PC-3 (cell line): ENCODE measurements around the gene ABCA12. TPM values are rescaled to one million over a fixed set of nuclear protein-coding genes. Genes with fewer than 3 reads are reported as not detected.
A peak's percentile ranks its signal among the peaks of the same experiment; 100 is the strongest.

Experiments used
- ATAC-seq: fragments of 200-7000 bp; cut with Tn5 transposase; 2 replicates; pipeline ENCODE4 v1.9.1; 2020; ENCODE audit warnings: mild to moderate bottlenecking, moderate library complexity
- BruUV-seq: library from RNA; stranded (reverse); fragments of 400-500 nt; replicated peaks from 2 replicates; lab custom pipeline; 2021; lab: Mats Ljungman, UMichigan
- CTCF ChIA-PET: fragments of 300-600 bp; sonication (Branson Sonifier 250); formaldehyde crosslinking; loops from one replicate; lab custom pipeline; 2022; ENCODE audit warnings: antibody characterized with exemption; lab: Charles Lee
- POLR2A ChIA-PET: fragments of 300-600 bp; sonication (Branson Sonifier 250); formaldehyde crosslinking; loops from one replicate; lab custom pipeline; 2022; ENCODE audit warnings: antibody characterized with exemption; ENCODE audit not compliant: unreplicated experiment; lab: Charles Lee
- DNase-seq: peaks from one replicate; pipeline ENCODE4 v3.0.0-alpha.2; 2015
- H2AFZ ChIP-seq: fragments of 300-600 bp; sonication (generic); 2 replicates; pipeline ENCODE4 v1.6.0; 2016; ENCODE audit warnings: antibody characterized with exemption, low read length
- H3F3A ChIP-seq: fragments of 300-600 bp; sonication (generic); one replicate; pipeline ENCODE4 v1.6.0; 2017; ENCODE audit warnings: antibody characterized with exemption, low read length, control low read depth, mild to moderate bottlenecking; ENCODE audit not compliant: unreplicated experiment
- H3K27ac ChIP-seq: fragments of 300-600 bp; sonication (generic); 2 replicates; pipeline ENCODE4 v1.5.1; 2016; ENCODE audit warnings: mild to moderate bottlenecking, low read length
- H3K27me3 ChIP-seq: fragments of 300-600 bp; sonication (generic); 2 replicates; pipeline ENCODE4 v1.6.1; 2016; ENCODE audit warnings: low read length, mixed read lengths
- H3K36me3 ChIP-seq: fragments of 300-600 bp; sonication (generic); 2 replicates; pipeline ENCODE4 v1.6.1; 2016; ENCODE audit warnings: low read depth, mixed run types, low read length, mixed read lengths
- H3K4me1 ChIP-seq: fragments of 300-600 bp; sonication (generic); 2 replicates; pipeline ENCODE4 v1.5.1; 2016; ENCODE audit warnings: low read length; ENCODE audit not compliant: insufficient read depth
- H3K4me2 ChIP-seq: fragments of 300-600 bp; sonication (generic); 2 replicates; pipeline ENCODE4 v1.6.0; 2016; ENCODE audit warnings: low read length
- H3K4me3 ChIP-seq: fragments of 300-600 bp; sonication (generic); 2 replicates; pipeline ENCODE4 v1.5.1; 2016; ENCODE audit warnings: mild to moderate bottlenecking, low read length, mixed read lengths
- H3K79me2 ChIP-seq: fragments of 300-600 bp; sonication (generic); 2 replicates; pipeline ENCODE4 v1.6.1; 2017; ENCODE audit warnings: low read length, mixed read lengths
- H3K9ac ChIP-seq: fragments of 300-600 bp; sonication (generic); 2 replicates; pipeline ENCODE4 v1.6.0; 2016; ENCODE audit warnings: mild to moderate bottlenecking, low read length
- H3K9me2 ChIP-seq: fragments of 300-600 bp; sonication (generic); replicated peaks from 2 replicates; pipeline ENCODE4 v1.6.1; 2016; ENCODE audit warnings: mixed run types, low read length, mixed read lengths
- H3K9me3 ChIP-seq: fragments of 300-600 bp; sonication (generic); 2 replicates; pipeline ENCODE4 v1.6.1; 2016; ENCODE audit warnings: low read length, mixed read lengths
- H4K20me1 ChIP-seq: fragments of 300-600 bp; sonication (generic); 2 replicates; pipeline ENCODE4 v1.6.1; 2016; ENCODE audit warnings: low read length, mixed read lengths
- EZH2 ChIP-seq: fragments of 300-600 bp; sonication (generic); IDR thresholded peaks from one replicate; pipeline ENCODE4 v1.6.1; 2017; ENCODE audit warnings: antibody characterized with exemption, mild to moderate bottlenecking, low read length; ENCODE audit not compliant: unreplicated experiment
- EZH2phosphoT487 ChIP-seq: fragments of 300-600 bp; sonication (generic); IDR thresholded peaks from 2 replicates; pipeline ENCODE4 v1.6.1; 2018; ENCODE audit warnings: mild to moderate bottlenecking, antibody characterized with exemption, low read length, borderline replicate concordance
- intact Hi-C: fragments of 100-400 bp; cut with micrococcal nuclease; formaldehyde crosslinking; loops from 2 replicates; pipeline ENCODE4 v1.9.0; 2023
- total RNA-seq: library from RNA; depleted of rRNA; stranded (reverse); fragments of >200 nt; gene quantifications from 2 replicates; pipeline ENCODE4 v1.2.3, GENCODE V29; 2014
- TF ChIP-seq, protein P1 (sequence below): fragments of 300-600 bp; sonication (generic); conservative IDR thresholded peaks from 2 replicates; pipeline ENCODE4 v1.5.1; 2017; ENCODE audit warnings: antibody characterized with exemption, low read depth, mild to moderate bottlenecking, low read length

The ABCA12 gene
- total RNA-seq, 1 experiment from 2014 or later, result not detected

DNA sequence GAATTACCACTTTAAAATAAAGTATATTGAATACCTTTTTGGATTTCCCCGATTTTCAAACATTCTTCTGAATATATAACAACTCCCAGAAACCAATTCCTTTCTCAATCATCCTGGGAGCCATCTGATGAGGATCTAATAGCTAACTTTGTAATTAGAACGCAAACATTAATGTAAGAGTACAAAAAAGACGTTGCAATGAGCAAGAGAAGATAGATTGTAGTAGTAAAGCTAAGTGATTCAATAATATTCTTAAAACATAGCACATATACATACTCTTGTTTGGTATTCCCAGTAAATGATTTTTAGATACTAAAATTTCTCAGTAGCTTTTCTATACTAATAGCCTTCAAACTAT lies 1.1 kb downstream of the ABCA12 start:
- Histone ChIP-seq H3K9me3 (no peaks in the 10 kb centered on the region), H3K9ac (0 out of 2 replicates have a peak overlapping the region, but pooled peaks have one; percentile 18), H3K27ac (peak overlapping the region; percentile 69), H3K4me1 (peaks cover 26% of the 10 kb centered on the region), H3K79me2 (no peaks in the 10 kb centered on the region), H2AFZ (no peak overlapping the region), H3K27me3 (no peaks in the 10 kb centered on the region), H3K36me3 (no peaks in the 10 kb centered on the region), H3K4me2 (peak overlapping the region; percentile 63), H3K9me2 (no peaks in the 10 kb centered on the region), H4K20me1 (no peaks in the 10 kb centered on the region), H3F3A (no peaks in the 10 kb centered on the region), H3K4me3 (peak overlapping the region; percentile 13; the same call in 1 of the 2 replicates)
- TF ChIP-seq EZH2phosphoT487 (no peak), EZH2 (no peak)
- TF ChIP-seq, protein P1, sequence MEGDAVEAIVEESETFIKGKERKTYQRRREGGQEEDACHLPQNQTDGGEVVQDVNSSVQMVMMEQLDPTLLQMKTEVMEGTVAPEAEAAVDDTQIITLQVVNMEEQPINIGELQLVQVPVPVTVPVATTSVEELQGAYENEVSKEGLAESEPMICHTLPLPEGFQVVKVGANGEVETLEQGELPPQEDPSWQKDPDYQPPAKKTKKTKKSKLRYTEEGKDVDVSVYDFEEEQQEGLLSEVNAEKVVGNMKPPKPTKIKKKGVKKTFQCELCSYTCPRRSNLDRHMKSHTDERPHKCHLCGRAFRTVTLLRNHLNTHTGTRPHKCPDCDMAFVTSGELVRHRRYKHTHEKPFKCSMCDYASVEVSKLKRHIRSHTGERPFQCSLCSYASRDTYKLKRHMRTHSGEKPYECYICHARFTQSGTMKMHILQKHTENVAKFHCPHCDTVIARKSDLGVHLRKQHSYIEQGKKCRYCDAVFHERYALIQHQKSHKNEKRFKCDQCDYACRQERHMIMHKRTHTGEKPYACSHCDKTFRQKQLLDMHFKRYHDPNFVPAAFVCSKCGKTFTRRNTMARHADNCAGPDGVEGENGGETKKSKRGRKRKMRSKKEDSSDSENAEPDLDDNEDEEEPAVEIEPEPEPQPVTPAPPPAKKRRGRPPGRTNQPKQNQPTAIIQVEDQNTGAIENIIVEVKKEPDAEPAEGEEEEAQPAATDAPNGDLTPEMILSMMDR, result no peak
- ChIA-PET POLR2A (no interaction called here), CTCF (no interaction called here)
- DNase-seq (no peak), ATAC-seq (peak; percentile 17; the same call in 1 of the 2 replicates)
- intact Hi-C loops, result loop anchor here (5.0 kb wide), 1 partner anchor 110 kb away; no protein-coding TSS in a partner anchor
- BruUV-seq, result no TSS peak

DNA sequence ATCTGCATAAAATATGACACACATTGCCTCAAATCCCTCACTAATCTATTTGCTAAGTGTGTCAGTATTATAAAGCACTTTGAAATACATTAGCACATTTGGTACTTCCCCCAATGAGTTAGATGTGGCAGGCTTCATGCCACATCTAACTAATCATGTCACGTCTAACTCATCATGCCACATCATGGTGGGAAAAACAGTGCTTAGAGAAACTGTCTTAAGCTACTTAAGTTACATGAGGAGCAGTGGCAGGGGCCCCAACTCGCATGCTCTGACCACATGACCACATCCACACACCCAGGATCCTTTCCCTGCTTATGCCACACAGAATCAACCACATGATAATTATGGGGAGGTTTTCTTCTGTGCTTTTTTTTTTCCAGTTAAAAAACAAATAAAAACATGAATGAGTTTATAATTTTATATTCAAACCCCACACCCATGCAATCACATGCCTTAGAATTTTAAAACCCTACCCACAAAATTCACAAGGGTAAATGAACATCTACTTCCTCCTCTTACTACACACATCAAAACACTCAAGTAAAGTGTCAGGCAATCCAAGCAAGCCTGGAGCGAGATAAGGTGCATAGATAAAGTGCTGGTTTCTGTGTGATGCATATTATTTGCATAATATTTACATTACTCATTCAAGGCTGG lies 1.6 kb downstream of the ABCA12 start:
- Histone ChIP-seq H3K4me3 (peak overlapping the region; percentile 13; the same call in 1 of the 2 replicates), H4K20me1 (no peaks in the 10 kb centered on the region), H3K9ac (0 out of 2 replicates have a peak overlapping the region, but pooled peaks have one; percentile 18), H3K9me2 (no peaks in the 10 kb centered on the region), H3K36me3 (no peaks in the 10 kb centered on the region), H3K79me2 (no peaks in the 10 kb centered on the region), H2AFZ (peak overlapping the region; percentile 41; the same call in 1 of the 2 replicates), H3K27ac (peak overlapping the region; percentile 69), H3F3A (no peaks in the 10 kb centered on the region), H3K4me1 (peaks cover 26% of the 10 kb centered on the region), H3K27me3 (no peaks in the 10 kb centered on the region), H3K9me3 (no peaks in the 10 kb centered on the region), H3K4me2 (peak overlapping the region; percentile 63)
- ChIA-PET POLR2A (no interaction called here), CTCF (no interaction called here)
- ATAC-seq (peak; percentile 62), DNase-seq (peak; percentile 46)
- BruUV-seq, result no TSS peak
- TF ChIP-seq EZH2, result no peak
- TF ChIP-seq, protein P1, result no peak
- no peak for TF ChIP-seq EZH2phosphoT487
- intact Hi-C loops, result loop anchor here (5.0 kb wide), 1 partner anchor 109 kb away; no protein-coding TSS in a partner anchor

DNA sequence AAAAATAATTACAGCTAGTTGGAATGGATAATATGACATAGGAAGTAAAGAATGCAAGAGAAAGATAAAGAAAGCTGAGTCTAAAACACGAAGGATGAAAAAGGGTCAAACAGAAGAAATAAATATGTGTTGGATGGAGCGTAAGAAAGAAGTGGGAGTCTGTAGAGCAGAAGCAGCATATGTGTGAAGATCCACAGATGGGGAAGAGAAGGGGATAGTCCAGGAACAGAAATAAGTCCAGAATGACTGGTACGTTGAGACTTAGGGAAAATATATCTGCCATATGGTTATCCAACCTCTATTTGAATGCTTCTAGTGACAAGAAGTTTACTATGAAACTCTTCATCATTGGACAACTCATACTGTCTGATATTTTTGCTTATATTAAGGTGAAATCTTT lies 18.0 kb downstream of the ABCA12 start:
- Histone ChIP-seq H3F3A (no peaks in the 10 kb centered on the region), H4K20me1 (no peaks in the 10 kb centered on the region), H3K4me2 (no peak overlapping the region), H3K27me3 (no peaks in the 10 kb centered on the region), H3K9ac (no peak overlapping the region), H3K9me2 (no peaks in the 10 kb centered on the region), H3K4me3 (no peak overlapping the region), H3K79me2 (no peaks in the 10 kb centered on the region), H2AFZ (no peak overlapping the region), H3K4me1 (no peaks in the 10 kb centered on the region), H3K9me3 (no peaks in the 10 kb centered on the region), H3K36me3 (no peaks in the 10 kb centered on the region), H3K27ac (no peak overlapping the region)
- TF ChIP-seq EZH2phosphoT487 (no peak), EZH2 (no peak)
- TF ChIP-seq, protein P1, result no peak
- intact Hi-C loops, result no loop called here
- ChIA-PET CTCF (no interaction called here), POLR2A (no interaction called here)
- no TSS peak for BruUV-seq
- DNase-seq (no peak), ATAC-seq (no peak)
